ENCODE data around the gene ZCWPW1.

- TF ChIP-seq CTCF (CRISPR knock-in tag; IDR thresholded peaks at IDR 0.05) (no peak), MXI1 (IDR thresholded peaks at IDR 0.05; ENCODE audit: borderline replicate concordance, low read depth, low read length) (no peak), POLR2A (IDR thresholded peaks at IDR 0.05; ENCODE audit: insufficient read depth in 1 of 2, low read depth in 2 of 2, low read length in 2 of 2) (no peak), POLR2AphosphoS5 (IDR thresholded peaks at IDR 0.05; ENCODE audit: low read depth, low read length) (no peak), RELA (CRISPR knock-in tag; IDR thresholded peaks at IDR 0.05) (no peak)
Measured at GRCh38 chr7:100418930-100419659, 9.4 kb downstream of the ZCWPW1 start.

All from HepG2 (cell line).